AG10803 (cell line): ENCODE measurements around the gene NDNF.
A peak's percentile ranks its signal among the peaks of the same experiment; 100 is the strongest.

Source experiments
- DNase-seq: peaks from one replicate; pipeline ENCODE4 v3.0.0; 2010; ENCODE audit warnings: low read depth
- H3K4me3 ChIP-seq: 2 replicates; pipeline ENCODE4 v1.5.1; 2011; ENCODE audit warnings: mild to moderate bottlenecking, low read length, control low read depth
- CTCF ChIP-seq: conservative IDR thresholded peaks from 2 replicates; pipeline ENCODE4 v1.5.1; 2011; ENCODE audit warnings: mild to moderate bottlenecking, low read length, control low read depth, inconsistent platforms

Gene NDNF

GRCh38 chr4:121057466-121057922 lies 14.8 kb downstream of the NDNF start:
- H3K4me3 ChIP-seq = no peak overlapping the region
- no peak for DNase-seq
- no peak for TF ChIP-seq CTCF

DNA sequence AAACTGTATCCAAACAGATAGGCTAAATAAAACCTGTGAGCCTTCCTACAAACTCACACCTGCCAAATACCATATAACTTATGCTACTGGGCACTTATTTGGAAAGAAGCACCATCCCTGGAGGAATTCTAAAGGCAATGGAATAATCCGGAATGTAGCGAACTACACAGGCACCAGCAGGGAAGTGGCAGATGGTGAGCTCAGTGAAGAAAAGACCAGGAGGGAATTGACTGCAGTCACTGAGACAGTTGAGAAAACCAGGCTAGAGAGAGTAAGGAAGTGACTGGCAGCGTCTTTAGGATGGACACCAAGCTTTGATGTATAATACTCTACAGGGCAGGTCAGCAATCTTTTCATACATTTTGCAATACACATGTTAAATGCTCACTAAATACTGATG lies 16.3 kb downstream of the NDNF start:
- no peak overlapping the region for H3K4me3 ChIP-seq
- TF ChIP-seq CTCF = no peak
- no peak for DNase-seq

- no peak for TF ChIP-seq CTCF
- DNase-seq = no peak
Observed at GRCh38 chr4:121054373-121054772, 18.0 kb downstream of the NDNF start.

GRCh38 chr4:121053601-121054143 lies 18.7 kb downstream of the NDNF start:
- no peak overlapping the region for H3K4me3 ChIP-seq
- peak; percentile 72 for DNase-seq
- TF ChIP-seq CTCF = no peak

More at GRCh38 chr4:121054373-121054772, 18.0 kb downstream of the NDNF start:
- no peak overlapping the region for H3K4me3 ChIP-seq

- TF ChIP-seq CTCF = peak; percentile 44
- DNase-seq = no peak
Observed at GRCh38 chr4:121050300-121050699, 22.0 kb downstream of the NDNF start.

DNA sequence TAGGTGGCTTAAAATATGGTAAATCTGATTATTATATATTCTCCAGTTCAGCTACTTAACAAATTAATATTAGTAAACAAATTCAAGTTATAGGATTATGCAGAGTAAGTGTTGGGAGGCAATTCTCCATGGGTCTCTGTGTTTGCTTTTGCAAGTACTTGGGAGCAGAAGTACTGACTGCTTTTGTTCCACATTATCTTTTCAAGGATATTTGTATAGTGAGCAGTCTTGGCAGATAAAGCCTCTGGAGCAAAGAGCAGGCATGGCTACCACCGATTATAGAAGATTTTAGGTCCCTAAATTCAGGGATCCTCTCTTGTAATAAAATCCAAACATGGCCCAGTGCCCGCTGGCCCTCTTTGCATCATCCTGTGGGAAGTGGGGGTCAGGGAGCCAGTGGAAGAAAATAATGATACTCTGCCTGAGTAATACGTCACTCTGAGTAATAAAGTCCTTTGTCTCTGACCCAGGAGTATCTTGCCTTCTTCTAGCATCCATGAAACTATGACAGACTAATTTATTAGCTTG lies 23.2 kb downstream of the NDNF start:
- TF ChIP-seq CTCF = no peak
- H3K4me3 ChIP-seq = no peak overlapping the region
- DNase-seq = no peak

More at GRCh38 chr4:121050300-121050699, 22.0 kb downstream of the NDNF start:
- no peak overlapping the region for H3K4me3 ChIP-seq

GRCh38 chr4:121048165-121048564 lies 24.2 kb downstream of the NDNF start:
- DNase-seq = no peak
- TF ChIP-seq CTCF = no peak
- no peak overlapping the region for H3K4me3 ChIP-seq
